Activated CD8-positive, alpha-beta memory T cell treated with anti-CD3 and anti-CD28 coated beads for 1 hour (primary cell): ENCODE data around the gene ERAP2.
"Not testable (repeated sequence)": the region's sequence is repeated elsewhere in the genome, so short reads cannot be mapped to it uniquely, and the experiment has no call there.

ENCODE experiments used
- DNase-seq, 2 donors: peaks; one replicate each; pipeline ENCODE4 v3.0.0-alpha.2; 2020; ENCODE audit warnings: low read depth in 1 of 2; ENCODE audit errors: extremely low read depth in 1 of 2

ERAP2 gene

DNA sequence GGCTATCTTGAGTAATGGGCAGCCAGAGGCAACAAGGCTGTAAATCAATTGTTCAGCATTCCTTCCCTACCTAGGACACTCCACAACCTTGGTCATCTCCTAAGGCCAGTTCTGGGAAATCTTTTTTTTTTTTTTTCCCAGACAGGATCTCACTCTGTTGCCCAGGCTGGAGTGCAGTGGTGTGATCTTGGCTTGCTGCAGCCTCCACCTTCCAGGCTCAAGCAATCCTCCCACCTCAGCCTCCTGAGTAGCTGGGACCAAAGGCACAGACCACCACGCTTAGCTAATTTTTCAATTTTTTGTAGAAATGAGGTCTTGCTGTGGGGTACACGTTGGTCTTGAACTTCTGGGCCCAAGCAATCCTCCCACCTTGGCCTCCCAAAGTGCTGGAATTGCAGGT lies 54.7 kb downstream of the ERAP2 start:
- not testable (repeated sequence) for DNase-seq

DNA sequence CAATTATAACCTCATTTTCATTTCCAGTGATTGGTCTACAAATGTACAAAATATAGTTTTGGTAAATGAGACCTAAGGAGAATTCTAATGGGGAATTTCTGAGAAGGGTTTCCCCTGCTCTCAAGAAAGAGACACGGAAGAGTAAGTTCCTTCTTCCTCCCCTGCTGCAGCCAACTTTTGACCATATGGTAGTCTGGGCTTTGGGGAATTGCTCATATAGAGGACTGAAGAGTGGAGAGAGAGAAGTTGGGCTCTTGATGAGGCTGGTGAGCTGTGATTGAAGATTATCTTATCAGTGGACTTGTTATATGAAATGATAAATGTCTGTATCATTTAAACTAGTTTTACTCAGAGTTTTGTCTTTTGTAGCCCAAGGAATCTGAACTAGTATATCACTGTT lies 55.3 kb downstream of the ERAP2 start:
- DNase-seq = no peak

DNA sequence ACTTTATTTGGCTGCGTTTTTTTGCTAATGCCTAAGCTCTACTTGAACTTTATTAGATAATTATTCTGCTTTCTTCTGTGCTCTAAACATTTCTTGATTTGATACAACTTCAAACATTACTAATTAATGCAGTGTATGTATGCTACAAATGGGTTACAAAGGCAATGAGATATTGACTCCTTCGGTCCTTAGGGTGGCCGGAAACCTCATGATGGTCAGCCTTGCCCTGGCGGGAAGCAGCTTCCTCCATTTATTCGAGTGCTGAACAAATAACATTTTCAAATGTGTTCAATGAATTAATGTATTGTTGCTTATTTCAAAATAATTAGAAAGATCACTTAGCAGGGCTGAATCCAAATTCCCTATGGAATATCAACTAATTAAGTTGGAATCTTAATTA lies 55.7 kb downstream of the ERAP2 start:
- DNase-seq = no peak

DNA sequence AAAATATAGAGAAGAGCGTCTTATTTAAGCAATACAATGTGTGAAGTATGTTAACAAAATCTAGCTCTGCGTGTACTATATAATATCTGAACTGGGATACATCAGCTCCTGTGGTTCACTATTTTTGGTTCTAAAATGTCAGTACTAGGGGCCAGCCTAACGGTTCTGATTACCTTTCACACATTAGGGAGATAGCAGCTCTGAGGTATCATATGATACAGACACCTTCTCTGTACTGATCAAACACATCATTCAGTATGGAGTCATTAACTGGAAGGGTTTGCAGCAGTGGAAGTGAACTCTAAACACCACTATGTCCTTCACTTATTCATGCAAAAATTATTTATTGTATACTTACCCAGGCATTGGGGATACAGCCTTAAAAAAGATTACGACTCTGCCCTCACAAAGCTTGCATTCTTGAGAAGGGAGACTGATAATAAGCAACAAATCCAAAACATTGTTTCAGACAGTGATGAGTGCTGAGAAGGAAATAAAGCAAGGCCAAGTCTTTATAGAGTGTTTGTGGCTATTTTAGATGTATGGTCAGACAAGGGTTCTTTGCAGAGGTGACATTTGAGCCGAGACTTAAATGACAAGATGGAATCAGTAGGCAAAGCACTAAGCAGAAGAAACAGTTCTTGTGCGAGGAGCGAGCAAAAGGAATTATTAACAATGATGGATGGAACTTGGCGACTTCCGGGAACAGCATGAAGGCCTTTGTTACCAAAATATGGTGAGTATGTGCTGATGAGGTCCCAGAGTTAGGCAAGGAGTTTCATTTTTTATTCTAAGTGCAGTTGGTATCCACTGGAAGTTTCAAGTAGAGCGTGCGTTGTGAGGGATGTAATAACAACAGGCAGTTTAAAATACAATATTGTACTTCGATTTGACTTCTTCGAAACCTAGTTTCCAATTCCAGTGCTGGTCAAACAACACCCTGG lies 57.7 kb downstream of the ERAP2 start:
- DNase-seq = no peak

DNA sequence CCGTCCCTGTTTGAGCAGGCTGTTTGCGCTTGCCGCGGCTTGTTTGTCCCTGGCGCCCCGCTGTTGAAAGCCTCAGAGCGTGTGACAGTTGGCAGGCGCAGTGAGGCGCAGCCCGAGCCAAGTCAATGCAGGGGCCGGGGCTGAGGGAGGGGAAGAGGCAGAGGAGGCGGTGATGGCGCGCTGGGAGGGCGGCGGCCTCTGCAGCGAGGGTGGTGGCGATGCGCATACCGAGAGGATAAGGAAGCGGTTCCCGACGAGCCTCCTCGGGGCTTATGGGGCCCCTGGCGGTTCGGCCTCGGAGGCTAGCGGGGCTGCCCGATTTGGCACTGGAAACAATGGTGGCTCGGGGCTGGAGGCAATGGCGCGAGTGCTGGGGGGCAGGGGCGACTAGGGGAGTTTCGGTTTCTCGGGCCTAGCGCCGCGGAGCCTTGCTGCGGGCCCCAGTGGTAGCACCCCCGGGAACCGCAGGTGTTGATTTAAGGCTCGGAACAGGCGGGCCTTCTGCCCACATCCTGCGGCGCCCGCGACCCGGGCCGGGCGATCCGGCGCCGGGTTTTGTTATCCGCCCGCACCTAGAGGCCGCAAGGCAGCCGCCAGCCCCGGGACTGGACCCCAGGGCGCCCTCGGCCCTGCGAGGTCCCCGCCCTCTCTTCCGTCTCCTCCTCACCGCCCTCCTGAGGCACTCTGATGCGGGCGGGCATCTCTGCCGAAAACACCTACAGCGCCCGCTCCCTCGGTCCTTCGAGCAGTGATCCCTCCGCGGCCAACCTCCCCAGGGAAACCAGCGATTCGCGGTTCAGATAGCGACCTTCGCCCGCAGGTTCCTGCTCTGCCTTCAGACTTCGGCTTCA lies 58.6 kb downstream of the ERAP2 start:
- DNase-seq = peak; percentile 78 to 85

DNA sequence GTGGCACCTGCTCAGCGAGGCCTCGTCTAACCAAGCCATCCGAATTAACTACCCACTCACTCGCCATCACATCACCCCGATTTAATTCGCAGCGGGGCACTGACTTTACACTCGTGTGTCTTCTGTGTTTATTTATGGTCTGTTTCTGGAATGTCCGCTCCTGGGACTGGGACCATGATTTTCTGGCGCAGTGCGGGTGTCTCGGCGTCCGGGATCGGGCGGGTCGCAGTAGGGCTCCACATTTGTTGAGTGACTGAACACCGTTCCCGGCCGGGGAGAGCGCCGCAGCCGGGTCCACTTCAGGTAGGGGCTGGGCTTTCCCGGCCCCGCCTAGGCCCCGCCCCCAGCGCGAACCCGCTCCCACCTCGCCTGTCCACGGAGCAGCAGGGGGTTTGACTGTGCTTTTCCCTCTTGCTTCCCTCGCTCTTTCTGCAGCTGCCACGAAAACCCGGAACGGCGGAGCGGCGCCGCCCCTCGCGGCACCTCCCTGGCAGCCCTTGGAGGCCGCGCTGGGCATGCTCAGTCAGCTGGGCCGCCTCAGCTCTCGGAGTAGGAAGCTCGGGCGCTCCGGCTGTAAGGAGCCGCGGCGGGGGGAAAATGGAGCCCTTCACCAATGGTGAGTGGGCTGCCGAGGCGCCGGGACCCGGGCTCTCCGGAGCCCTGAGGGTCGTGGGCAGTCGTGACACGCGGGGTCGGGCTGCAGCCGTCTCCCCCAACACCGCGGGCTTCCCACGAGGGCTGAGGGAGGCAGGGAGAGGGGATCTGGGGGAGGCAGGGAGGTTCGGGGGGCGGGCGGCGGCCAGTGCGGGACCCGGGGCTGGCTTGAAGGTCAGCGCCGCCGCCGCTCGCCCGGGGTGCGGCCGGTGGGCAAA lies 59.5 kb downstream of the ERAP2 start, which contains the start of gene LNPEP:
Gene LNPEP (plus strand): TSS at position 522 of the 872 bp plus-strand sequence. CDS start 76 bp downstream, at position 598.
- DNase-seq = peak; percentile 84 to 85

DNA sequence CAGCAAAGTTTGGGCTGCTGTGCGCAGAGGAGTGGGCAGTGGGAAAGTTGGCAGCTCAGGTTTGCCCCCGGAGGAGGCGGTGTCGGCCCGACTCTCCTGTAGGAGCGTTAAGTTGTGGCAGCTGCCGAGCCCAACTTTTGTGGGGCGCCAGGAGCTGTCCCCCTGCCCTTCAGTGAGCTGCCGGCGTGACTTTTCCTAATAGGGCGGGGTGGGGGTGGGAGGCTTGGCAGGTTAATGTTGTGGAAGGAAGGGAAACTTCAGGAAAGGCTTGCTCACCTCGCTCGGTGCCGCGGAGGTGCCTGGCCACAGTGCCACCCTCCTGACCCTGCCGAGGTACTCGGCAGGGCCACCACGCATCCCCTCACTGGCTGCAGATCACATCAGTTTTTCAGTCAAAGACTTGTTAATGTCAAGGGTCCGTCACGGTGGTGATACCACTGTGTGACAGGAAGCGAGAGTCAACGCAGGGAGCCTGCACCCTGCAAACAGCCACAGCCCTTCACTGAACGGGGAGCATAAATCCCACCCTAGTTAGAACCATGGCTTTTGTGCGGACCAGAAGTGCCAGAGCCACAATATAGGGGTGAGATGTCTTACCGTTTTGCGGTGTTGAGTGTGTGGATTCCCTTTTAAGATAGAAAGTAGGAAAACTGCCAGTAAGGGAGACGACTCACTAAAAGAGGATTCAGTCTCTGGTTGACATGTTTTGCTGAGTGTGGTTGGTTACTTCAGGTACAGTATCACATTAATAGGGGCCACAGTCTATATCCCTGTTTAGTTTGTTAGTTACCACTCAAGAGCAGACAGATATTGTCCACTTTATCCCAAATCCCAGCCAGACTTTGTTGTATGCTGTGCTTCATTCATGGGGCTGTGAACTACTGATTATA lies 60.4 kb downstream of the ERAP2 start:
- no peak for DNase-seq

DNA sequence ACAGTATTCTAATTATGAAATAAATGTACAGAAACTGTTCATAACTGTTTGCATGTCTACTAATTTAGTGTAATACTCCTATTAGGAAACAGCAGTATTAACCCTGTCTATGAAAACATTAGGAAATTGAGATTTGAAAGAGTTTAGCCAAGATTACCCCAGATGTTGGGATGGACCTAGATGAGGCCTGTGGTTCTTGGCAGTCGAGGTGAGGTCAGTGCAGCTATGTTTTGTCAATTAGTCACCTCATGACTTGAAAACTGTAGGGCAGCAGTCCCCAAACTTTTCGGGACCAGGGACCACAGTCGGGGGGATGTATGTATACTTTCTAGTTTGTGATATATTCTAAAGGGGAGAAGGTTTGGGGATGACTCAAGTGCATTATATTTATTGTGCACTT lies 64.3 kb downstream of the ERAP2 start:
- DNase-seq = no peak

DNA sequence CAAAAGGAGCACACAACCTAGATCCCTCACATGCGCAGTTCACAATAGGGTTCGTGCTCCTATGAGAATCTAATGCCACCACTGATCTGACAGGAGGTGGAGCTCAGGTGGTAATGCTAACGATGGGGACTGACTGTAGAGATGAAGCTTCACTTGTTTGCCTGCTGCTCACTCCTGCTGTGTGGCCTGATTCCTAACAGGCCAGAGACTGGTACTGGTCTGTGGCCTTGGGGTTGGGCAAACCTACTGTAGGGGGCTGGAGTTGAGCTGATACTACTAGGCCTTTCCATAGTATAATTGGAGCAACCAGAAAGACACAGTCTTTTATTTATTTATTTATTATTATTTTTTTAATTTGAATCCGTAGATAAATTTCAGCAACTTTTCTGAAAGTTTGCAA lies 64.8 kb downstream of the ERAP2 start:
- no peak for DNase-seq

DNA sequence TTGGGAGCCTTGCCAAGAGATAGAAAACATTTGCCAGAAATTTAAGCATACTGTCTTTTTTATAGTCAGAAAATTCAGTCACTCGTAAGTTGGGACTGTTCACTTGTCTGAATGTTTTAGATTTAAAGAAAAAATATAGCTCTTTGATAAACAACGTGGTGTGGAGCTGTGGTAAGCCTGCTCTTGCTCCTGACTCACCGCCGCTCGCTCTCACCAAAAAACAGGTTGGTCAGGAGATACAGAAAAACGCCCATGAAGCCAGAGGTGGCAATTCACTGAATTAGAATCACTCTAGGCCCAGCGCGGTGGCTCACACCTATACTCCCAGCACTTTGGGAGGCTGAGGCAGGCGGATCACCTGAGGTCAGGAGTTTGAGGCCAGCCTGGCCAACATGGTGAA lies 65.8 kb downstream of the ERAP2 start:
- no peak for DNase-seq

DNA sequence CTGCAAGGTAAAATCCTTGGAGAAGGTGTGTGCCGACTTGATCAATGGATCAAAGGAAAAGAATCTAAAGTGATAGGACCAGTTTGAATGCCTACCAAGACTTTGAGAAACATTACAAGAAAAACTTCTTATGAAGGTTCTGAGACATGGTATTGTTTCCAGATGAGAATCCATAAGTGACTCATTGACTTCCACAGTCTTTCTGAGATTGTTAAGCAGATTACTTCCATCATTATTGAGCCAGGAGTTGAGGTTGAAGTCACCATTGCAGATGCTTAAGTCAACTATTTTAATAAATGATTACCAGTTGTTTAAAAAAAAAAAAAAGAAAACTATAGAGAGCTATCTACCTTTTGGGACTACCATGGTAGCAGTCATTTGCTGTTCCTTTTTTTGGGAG lies 66.6 kb downstream of the ERAP2 start:
- DNase-seq = no peak

DNA sequence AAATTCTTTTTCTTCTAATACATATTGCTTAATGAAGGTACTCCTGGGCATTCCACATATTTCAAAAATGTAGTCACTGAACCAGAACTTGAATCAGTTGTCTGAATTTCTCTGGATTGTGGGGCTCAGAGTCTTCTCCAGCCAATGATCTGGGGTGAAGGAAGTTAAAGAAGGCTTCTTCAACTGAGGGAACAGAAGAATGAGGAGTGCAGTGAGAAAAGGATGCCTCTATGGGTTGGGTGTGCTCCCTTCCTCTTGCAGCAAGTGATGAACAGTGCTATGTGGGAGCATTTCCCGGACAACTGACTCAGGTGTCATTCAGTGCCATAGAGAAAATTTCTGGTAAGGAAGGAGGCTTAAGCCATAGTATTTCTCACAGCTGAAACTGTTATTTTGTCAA lies 67.5 kb downstream of the ERAP2 start:
- no peak for DNase-seq

DNA sequence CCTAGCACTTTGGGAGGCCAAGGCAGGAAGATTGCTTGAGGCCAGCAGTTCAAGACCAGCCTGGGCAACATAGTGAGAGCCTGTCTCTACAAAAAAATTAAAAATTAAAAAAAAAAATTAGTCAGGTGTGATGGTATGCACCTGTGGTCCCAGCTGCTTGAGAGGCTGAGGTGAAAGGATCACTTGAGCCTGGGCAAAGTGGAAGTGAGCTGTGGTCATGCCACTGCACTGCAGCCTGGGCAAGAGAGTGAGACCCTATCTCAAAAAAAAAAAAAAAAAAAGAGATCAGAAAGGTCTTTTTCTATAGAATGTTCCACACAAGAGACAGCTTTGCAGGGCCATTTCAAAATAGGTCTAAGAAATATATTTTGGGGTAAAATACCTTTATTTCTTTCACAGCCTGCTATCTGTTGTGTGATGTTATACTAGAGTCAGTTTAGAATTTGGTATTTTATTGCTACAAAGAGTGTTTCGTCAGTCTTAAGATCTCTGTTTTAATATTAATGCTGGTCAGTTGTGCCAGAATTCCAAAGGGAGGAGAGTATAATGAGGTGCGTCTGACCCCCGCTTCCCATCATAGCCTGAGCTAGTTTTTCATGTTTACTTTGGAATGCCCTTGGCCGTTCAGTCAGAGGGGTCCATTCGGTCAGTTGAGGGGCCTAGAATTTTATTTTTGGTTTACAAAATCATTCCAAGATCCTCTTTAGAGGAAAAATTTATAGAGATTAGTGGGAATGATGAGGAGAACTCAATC lies 69.0 kb downstream of the ERAP2 start:
- no peak for DNase-seq

DNA sequence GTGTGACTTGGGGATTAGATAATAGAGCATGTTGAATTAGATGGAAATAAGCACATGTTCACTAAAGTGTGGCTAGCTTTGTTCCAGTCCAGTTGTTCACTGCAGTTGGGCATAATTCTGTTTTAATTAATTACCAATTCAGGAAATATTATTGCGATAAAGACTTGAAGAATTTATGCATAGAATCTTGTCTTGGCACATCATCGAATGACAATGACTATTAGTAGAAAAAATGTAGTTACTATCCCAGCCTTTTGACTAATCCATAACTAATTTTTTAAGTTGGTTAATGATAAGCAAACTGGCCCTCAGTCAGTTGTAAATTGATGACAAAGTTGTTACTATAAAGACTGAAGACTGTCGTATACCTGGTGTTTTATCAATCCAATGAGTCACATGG lies 70.1 kb downstream of the ERAP2 start:
- DNase-seq = no peak

DNA sequence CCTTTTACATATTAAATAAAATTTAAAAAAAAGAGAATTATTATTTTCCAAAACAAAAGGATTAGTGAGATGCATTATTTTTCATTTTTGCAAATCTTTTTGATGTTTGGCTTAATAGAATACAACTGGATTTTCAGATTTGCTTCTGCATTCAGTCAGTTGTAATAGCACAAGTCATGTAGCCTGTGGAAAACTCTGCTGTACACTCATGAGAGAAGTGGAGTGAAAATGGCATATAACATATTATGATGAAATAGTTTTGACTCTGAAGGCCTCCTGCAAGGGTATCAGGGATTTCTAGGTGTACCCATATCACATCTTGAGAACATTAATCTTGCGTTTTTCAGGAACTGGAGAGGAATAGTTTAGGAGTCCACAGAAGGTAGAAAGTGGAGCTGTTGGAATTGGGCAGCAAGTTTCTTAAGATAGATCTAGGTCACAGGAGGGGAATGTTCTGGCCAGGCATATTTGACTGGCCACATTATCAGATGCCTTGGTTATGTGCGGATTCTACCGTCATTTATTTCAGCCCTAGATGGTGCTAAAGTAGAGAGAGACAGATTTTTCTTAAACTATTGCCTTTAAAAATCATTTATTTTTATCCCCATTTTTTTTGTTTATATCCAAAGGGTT lies 75.9 kb downstream of the ERAP2 start:
- no peak for DNase-seq

DNA sequence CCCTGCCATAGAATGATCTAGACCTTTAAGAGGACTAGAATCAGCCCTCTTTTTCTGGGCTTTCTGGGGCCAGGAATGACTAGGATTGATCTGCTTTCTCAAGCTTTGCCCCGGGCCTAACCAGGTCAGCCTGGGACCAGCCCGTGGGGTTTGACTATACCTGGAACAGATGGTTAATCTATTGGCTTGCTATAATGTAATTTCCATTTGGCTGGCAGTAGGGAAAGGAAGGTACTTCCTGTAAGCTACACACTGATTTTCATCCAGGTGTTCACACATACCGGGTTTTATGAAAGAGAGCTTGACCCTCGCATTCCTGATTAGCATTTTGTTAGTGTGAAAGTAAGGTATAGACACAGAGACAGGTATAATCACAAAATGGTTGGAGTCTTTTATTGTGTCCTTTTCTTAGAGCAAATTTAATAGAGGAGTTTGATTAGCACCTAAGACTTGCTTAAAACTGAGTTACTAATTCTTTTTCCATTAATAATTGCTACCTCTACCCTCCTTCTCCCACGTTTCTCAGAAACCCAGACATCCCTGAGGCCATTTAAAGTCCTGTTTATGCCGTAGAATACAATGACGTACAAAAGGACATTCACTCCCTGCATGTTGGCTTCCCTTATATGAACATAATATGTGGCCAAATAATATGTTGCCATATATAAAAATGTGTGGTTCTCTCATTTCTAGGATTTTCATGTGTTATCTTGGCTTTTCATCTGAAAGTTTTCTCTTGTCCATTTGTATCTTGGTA lies 76.9 kb downstream of the ERAP2 start:
- DNase-seq = no peak

DNA sequence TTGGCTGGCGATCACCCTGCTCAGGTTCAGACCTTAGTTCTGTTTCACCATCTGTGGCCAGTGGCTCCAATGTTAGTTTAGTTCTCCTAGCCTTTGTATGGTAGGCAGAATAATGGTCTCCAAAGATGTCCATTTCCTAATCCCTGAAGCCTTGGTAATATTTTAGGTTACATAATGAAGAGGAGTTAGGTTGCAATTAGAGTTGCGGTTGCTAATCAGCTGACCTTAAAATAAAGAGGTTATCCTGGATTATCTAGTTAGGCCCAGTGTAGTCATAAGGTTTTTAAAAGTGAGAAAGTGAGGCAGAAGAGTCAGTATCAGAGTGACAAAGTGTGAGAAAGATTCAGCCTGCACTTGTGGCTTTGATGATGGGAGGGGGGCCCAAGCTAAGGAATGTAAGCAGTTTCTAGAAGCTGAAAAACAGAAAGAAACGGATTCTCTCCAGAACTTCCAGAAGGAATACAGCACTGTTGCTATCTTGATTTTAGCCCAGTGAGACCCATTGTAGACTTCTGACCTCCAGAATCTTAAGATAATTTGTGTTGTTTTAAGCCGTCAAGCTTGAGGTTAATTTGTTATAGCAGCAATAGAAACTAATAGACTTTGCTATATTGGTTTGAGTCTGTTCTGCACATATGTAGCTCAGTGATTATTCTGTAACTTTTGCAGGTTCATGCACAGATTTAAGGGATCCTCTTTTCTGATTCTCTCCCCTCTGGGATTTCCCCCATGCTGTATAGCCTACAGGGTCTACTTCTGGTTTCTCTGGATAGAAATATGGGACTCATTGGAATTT lies 81.2 kb downstream of the ERAP2 start:
- DNase-seq = no peak
